Astrocyte of the cerebellum (primary cell): Measurements from ENCODE around the gene ZNF107.
A peak's percentile ranks its signal among the peaks of the same experiment; 100 is the strongest.

Experiments
- DNase-seq: peaks from one replicate; pipeline ENCODE4 v3.0.0-alpha.2; 2011; ENCODE audit warnings: low read depth
- H3K4me3 ChIP-seq: 2 replicates; pipeline ENCODE4 v1.5.1; 2011; ENCODE audit warnings: mild to moderate bottlenecking, low read depth, low read length, moderate library complexity
- in situ Hi-C: cut with HindIII; loops from 2 replicates; pipeline ENCODE4 v1.10.0; 2017; ENCODE audit warnings: low sequenced_read_pairs
- TF ChIP-seq, protein P1 (sequence below): IDR thresholded peaks from 2 replicates; pipeline ENCODE4 v1.5.1; 2012; ENCODE audit warnings: low read length, low read depth, moderate library complexity, mild to moderate bottlenecking; ENCODE audit errors: missing control alignments

ZNF107 gene

DNA sequence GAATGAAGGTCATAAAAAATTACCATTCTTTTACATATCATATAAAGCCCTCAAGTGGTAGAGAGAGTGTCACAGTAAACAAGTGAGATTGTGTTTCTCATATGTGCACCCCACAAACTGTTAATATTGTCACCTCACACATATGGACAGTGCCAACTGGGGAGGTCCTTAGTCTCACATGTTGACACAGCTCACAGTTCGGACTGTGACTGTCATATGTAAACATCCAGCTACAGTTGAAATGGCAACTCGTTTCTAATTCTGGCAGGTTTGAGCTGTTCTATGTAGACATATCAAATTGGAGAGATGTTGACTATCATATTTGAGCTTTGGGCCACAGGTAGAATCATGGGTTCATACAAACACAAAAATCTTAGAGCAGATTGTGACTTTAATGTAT is 39.4 kb upstream of the ZNF107 start:
- no peak overlapping the region for H3K4me3 ChIP-seq
- TF ChIP-seq, protein P1, sequence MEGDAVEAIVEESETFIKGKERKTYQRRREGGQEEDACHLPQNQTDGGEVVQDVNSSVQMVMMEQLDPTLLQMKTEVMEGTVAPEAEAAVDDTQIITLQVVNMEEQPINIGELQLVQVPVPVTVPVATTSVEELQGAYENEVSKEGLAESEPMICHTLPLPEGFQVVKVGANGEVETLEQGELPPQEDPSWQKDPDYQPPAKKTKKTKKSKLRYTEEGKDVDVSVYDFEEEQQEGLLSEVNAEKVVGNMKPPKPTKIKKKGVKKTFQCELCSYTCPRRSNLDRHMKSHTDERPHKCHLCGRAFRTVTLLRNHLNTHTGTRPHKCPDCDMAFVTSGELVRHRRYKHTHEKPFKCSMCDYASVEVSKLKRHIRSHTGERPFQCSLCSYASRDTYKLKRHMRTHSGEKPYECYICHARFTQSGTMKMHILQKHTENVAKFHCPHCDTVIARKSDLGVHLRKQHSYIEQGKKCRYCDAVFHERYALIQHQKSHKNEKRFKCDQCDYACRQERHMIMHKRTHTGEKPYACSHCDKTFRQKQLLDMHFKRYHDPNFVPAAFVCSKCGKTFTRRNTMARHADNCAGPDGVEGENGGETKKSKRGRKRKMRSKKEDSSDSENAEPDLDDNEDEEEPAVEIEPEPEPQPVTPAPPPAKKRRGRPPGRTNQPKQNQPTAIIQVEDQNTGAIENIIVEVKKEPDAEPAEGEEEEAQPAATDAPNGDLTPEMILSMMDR, result no peak
- no peak for DNase-seq
- in situ Hi-C loops, result no loop called here

DNA sequence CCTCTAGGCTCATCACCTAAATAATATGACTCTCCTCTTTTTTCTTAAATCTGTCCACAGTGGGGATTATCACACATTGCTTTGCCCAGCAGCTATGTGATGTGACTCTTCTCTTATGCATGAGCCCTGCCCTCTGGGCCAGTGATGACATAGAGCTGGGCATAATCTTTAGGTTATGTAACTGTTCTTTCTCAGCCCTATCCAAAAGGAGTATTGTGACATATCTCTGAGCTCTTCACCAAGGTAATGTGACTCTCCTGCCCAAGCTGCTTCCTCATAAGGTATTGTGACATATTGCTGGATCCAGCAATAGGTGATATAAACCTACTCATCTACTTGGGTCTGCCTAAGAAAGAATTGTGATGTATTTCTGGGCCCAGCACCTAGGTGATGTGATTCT is 37.7 kb upstream of the ZNF107 start:
- in situ Hi-C loops, result no loop called here
- DNase-seq, result no peak
- H3K4me3 ChIP-seq, result no peak overlapping the region
- TF ChIP-seq, protein P1, result no peak

DNA sequence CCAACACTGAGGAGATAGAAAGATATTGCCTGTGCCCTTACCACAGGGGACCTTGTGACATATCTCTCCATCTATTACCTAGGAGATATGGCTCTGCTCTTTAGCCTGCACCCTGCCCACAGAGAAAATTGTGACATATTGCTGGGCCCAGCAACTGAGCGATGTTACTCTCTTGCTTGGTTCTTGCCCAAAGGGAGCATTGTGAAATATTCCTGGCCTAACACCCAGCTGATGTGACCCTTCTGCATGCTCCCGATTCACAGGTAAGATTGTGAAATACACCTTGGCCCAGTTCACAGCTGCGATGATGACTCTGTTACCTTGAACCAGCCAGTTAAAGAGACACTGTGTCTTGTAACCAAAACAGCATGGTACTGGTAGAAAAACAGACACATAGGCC is 37.2 kb upstream of the ZNF107 start:
- DNase-seq, result no peak
- no peak overlapping the region for H3K4me3 ChIP-seq
- in situ Hi-C loops, result no loop called here
- TF ChIP-seq, protein P1, result no peak

DNA sequence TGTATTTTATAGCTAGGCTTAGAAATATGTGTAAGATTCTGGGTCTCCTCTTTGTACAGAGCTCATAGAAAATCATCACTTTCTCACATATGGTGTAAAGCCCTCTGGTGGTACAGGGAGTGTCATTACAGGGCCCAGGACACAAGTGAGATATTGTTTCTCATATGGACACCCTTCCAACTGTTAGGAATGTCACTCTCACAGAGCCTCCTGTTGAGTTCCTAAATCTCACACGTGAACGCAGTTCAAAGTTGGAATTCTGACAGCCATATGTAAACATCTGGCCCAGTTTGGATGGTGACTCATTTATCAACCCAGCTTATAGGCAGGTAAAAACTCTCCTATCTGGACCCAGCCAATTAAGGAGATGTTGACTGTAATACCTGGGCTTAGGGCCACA is 35.4 kb upstream of the ZNF107 start:
- TF ChIP-seq, protein P1, result peak; percentile 39
- no peak for DNase-seq
- in situ Hi-C loops, result no loop called here
- H3K4me3 ChIP-seq, result no peak overlapping the region

DNA sequence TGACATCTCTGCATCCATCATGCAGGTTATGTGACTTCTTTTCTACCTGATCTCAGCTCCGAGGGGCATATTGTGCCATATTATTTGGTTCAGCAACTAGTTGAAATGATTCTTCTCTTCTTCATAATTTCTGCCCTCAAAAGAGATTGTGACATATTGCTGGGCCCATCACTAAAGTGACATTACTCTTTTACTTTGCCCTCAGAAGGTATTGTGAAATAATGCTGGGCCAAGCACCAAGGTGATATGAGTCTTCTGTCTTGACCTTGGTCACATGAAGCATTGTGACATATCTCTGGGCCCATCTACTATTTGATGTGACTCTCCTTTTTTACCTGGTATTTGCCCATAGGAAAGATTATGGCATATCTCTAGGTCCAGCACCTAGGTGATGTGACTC is 33.9 kb upstream of the ZNF107 start:
- no peak overlapping the region for H3K4me3 ChIP-seq
- no peak for DNase-seq
- TF ChIP-seq, protein P1, result no peak
- in situ Hi-C loops, result no loop called here

DNA sequence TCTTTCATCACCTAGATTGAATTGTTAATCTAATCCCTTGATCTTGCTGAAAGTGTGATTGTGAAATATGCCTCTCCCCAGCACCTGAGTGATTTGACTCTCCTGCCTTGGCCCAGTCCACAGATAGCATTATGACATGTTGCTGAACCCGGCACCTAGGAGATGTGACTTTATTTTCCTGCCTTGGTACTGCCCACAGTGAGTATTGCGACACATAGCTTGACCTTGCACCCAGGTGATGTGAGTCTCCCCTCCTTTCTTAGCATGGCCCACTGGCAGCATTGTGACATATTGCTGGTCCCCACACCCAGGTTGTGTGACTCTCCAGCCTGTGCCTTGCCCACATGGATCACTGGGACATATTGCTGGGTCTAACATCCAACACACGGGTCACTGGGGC is 32.5 kb upstream of the ZNF107 start:
- no peak overlapping the region for H3K4me3 ChIP-seq
- in situ Hi-C loops, result no loop called here
- no peak for DNase-seq
- TF ChIP-seq, protein P1, result no peak
